Neuronal stem cell (in vitro differentiated cells): Measurements from ENCODE around the gene TMEM120A.
A peak's percentile ranks its signal among the peaks of the same experiment; 100 is the strongest.

Experiments
- DNase-seq: peaks from one replicate; pipeline ENCODE4 v3.0.0-alpha.2; 2013; ENCODE audit warnings: low spot score
- H2AFZ ChIP-seq: one replicate; pipeline ENCODE4 v1.6.1; 2013; ENCODE audit warnings: mild to moderate bottlenecking, low read length, inconsistent platforms
- H2AK5ac ChIP-seq: 2 replicates; pipeline ENCODE4 v1.6.1; 2013; ENCODE audit warnings: low read depth, mild to moderate bottlenecking, inconsistent platforms, low read length, moderate library complexity, mixed read lengths
- H2BK120ac ChIP-seq: 2 replicates; pipeline ENCODE4 v1.6.1; 2013; ENCODE audit warnings: low read depth, mild to moderate bottlenecking, inconsistent platforms, low read length, moderate library complexity, mixed read lengths
- H2BK12ac ChIP-seq: one replicate; pipeline ENCODE4 v1.6.1; 2013; ENCODE audit warnings: low read length, inconsistent platforms
- H2BK15ac ChIP-seq: 2 replicates; pipeline ENCODE4 v1.6.1; 2013; ENCODE audit warnings: mild to moderate bottlenecking, low read length, inconsistent platforms, mixed read lengths
- H2BK5ac ChIP-seq: one replicate; pipeline ENCODE4 v1.6.1; 2013; ENCODE audit warnings: inconsistent platforms, mild to moderate bottlenecking, low read length, moderate library complexity
- H3K14ac ChIP-seq: one replicate; pipeline ENCODE4 v1.6.1; 2013; ENCODE audit warnings: low read length, inconsistent platforms
- H3K18ac ChIP-seq: 2 replicates; pipeline ENCODE4 v1.6.1; 2013; ENCODE audit warnings: low read length, inconsistent platforms
- H3K23ac ChIP-seq: 2 replicates; pipeline ENCODE4 v1.6.1; 2013; ENCODE audit warnings: low read depth, mild to moderate bottlenecking, mixed read lengths, low read length, inconsistent platforms; ENCODE audit not compliant: poor library complexity
- H3K27ac ChIP-seq: replicated peaks from 3 replicates; pipeline ENCODE4 v1.5.1; 2013; ENCODE audit warnings: low read length, inconsistent platforms
- H3K27me3 ChIP-seq, 3 experiments: 2 replicates each; pipeline ENCODE4 v1.6.1; 2013; ENCODE audit warnings: low read length in 3 of 3, mild to moderate bottlenecking in 2 of 3, inconsistent platforms in 1 of 3, low read depth in 1 of 3, mixed read lengths in 1 of 3, moderate library complexity in 1 of 3; ENCODE audit not compliant: control insufficient read depth in 3 of 3, insufficient read depth in 3 of 3
- H3K36me3 ChIP-seq, 2 donors: replicated peaks in 1 of 2; 2 replicates each; pipeline ENCODE4 v1.6.1; 2013; ENCODE audit warnings: low read length in 2 of 2; ENCODE audit not compliant: control insufficient read depth in 2 of 2, insufficient read depth in 2 of 2
- H3K4ac ChIP-seq: 2 replicates; pipeline ENCODE4 v1.6.1; 2013; ENCODE audit warnings: inconsistent platforms, mild to moderate bottlenecking, low read length, moderate library complexity
- H3K4me1 ChIP-seq, 2 donors: 1 replicate in 1 of 2; 2 replicates in 1 of 2; pipeline ENCODE4 v1.6.1; 2013; ENCODE audit warnings: low read length in 2 of 2, low read depth in 1 of 2; ENCODE audit not compliant: control insufficient read depth in 2 of 2, insufficient read depth in 1 of 2
- H3K4me2 ChIP-seq: one replicate; pipeline ENCODE4 v1.6.1; 2013; ENCODE audit warnings: mild to moderate bottlenecking, low read length, inconsistent platforms; ENCODE audit not compliant: insufficient read depth, poor library complexity, severe bottlenecking
- H3K4me3 ChIP-seq, 2 donors: 2 replicates each; pipeline ENCODE4 v1.5.1; 2013; ENCODE audit warnings: low read length in 2 of 2, mild to moderate bottlenecking in 2 of 2, inconsistent platforms in 1 of 2, moderate library complexity in 1 of 2
- H3K79me1 ChIP-seq: one replicate; pipeline ENCODE4 v1.6.1; 2013; ENCODE audit warnings: low read depth, mild to moderate bottlenecking, inconsistent platforms, low read length, moderate library complexity
- H3K9ac ChIP-seq: one replicate; pipeline ENCODE4 v1.6.1; 2013; ENCODE audit warnings: mild to moderate bottlenecking, low read depth, low read length, inconsistent platforms; ENCODE audit not compliant: poor library complexity
- H3K9me3 ChIP-seq, 2 donors: replicated peaks in 1 of 2; 2 replicates each; pipeline versions ENCODE3 to v1.6.1; 2013; ENCODE audit warnings: low read length in 2 of 2, mild to moderate bottlenecking in 2 of 2, inconsistent platforms in 1 of 2, low read depth in 1 of 2, mixed read lengths in 1 of 2, moderate library complexity in 1 of 2; ENCODE audit not compliant: control insufficient read depth in 2 of 2, insufficient read depth in 1 of 2
- H4K8ac ChIP-seq: one replicate; pipeline ENCODE4 v1.6.1; 2013; ENCODE audit warnings: low read depth, mild to moderate bottlenecking, inconsistent platforms, low read length, moderate library complexity
- H4K91ac ChIP-seq: one replicate; pipeline ENCODE4 v1.6.1; 2013; ENCODE audit warnings: low read length, low read depth, mild to moderate bottlenecking, inconsistent platforms; ENCODE audit not compliant: poor library complexity
- WGBS, 2 donors: extraction: QIAGEN DNeasy Blood & Tissue Kit; methylation state at CpG; one replicate each; pipeline ENCODE4 v1.1.7; 2013; ENCODE audit warnings: missing lambda C conversion rate in 2 of 2, mixed read lengths in 1 of 2; ENCODE audit not compliant: insufficient read length in 2 of 2, insufficient replicate concordance in 1 of 2; ENCODE audit errors: extremely low coverage in 2 of 2; 5-methylcytosine and 5-hydroxymethylcytosine counted together

The TMEM120A gene

DNA sequence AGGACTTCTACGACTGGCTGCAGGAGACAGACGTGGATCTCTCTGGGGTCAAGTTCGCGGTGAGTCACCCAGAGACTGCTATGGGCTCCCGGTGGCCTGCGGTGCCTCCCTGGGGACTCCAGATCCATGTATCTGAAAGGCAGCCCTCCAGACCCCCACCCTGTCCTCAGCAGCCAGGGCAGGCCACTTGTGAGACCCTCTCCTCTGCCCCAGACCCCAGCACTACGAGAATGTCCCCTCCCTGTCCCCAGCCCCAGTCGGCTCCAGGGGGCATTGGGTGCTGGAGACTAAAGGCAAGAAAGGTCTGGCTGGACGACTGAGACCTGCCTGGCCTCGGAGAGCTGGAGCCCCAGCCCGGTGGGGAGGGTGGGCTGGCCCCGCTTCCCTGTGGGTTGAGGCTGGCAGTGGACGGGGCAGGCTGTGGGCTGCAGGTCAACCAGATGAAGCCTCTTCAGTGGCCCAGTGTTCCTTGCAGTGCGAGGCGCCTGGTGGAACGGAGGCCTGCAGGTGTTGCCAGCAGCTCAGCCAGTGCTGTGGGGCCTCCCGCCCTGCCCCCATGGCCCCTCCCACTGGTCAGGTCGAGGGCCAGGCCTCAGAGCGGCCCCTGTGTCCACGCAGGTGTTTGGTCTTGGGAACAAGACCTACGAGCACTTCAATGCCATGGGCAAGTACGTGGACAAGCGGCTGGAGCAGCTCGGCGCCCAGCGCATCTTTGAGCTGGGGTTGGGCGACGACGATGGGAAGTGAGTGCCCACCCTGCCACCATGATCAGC, 13.8 kb downstream of the TMEM120A start:
- no CpG with 5 or more reads among the region's 29 CpGs for WGBS, 2 donors
- Histone ChIP-seq H2AK5ac (no peak overlapping the region), H4K91ac (peak overlapping the region; percentile 12), H3K4ac (peak overlapping the region; percentile 37), H3K4me1 (no peaks in the 10 kb centered on the region), H3K4me3 (no peak overlapping the region), H3K14ac (peak overlapping the region; percentile 89), H3K27ac (no peak overlapping the region), H3K4me2 (no peak overlapping the region), H3K23ac (peak overlapping the region; percentile 55), H3K79me1 (peaks cover 2% of the 10 kb centered on the region), H2BK5ac (no peak overlapping the region), H3K18ac (no peak overlapping the region), H2BK12ac (no peak overlapping the region), H3K9me3 (no peaks in the 10 kb centered on the region), H2BK15ac (no peak overlapping the region), H4K8ac (no peak overlapping the region), H3K36me3 (peaks cover 35 to 76% of the 10 kb centered on the region in 2 donors), H2BK120ac (no peak overlapping the region), H3K9ac (no peak overlapping the region), H2AFZ (no peak overlapping the region), H3K27me3 (no peaks in the 10 kb centered on the region)
- no peak for DNase-seq

DNA sequence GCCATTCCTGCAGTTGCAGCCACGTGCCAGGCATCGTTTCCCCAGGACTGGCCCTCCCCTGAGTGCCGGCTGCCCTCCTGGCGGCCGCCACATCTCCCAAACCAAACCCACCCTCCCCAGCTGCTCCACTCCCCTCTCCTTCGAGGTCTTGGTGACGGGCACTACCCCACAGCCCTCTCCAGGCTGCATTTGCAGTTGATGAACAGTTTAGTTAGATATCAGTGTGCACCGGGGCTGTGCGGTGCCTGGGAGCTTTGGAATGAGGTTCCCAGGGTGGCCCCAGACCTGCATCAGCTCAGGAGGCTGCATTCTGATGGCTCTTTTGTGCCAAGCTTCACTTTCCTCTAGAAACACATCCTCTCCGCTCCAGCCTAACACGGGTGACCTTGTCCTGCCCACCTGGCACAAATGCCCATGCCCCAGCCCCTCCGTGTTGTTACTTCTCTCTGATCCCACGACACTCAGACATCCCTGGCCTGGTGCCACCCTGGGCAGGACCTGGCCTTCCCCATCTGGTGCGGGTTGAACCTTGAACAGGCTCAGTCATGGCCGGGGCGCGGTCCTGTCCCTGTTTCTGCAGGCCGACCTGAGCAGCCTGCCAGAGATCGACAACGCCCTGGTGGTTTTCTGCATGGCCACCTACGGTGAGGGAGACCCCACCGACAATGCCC, 14.5 kb downstream of the TMEM120A start:
- Histone ChIP-seq H3K27ac (no peak overlapping the region), H4K91ac (no peak overlapping the region), H2AFZ (no peak overlapping the region), H3K4me2 (no peak overlapping the region), H3K9me3 (no peaks in the 10 kb centered on the region), H3K23ac (peak overlapping the region; percentile 48), H2BK120ac (peak overlapping the region; percentile 28), H3K36me3 (peaks cover 35 to 69% of the 10 kb centered on the region in 2 donors), H3K79me1 (peaks cover 2% of the 10 kb centered on the region), H3K4me3 (no peak overlapping the region), H3K14ac (peak overlapping the region; percentile 89), H2BK5ac (peak overlapping the region; percentile 53), H2AK5ac (no peak overlapping the region), H3K27me3 (no peaks in the 10 kb centered on the region), H2BK12ac (no peak overlapping the region), H2BK15ac (no peak overlapping the region), H3K4ac (no peak overlapping the region), H3K9ac (no peak overlapping the region), H3K4me1 (no peaks in the 10 kb centered on the region), H3K18ac (no peak overlapping the region), H4K8ac (no peak overlapping the region)
- no peak for DNase-seq
- no CpG with 5 or more reads among the region's 22 CpGs for WGBS, 2 donors

DNA sequence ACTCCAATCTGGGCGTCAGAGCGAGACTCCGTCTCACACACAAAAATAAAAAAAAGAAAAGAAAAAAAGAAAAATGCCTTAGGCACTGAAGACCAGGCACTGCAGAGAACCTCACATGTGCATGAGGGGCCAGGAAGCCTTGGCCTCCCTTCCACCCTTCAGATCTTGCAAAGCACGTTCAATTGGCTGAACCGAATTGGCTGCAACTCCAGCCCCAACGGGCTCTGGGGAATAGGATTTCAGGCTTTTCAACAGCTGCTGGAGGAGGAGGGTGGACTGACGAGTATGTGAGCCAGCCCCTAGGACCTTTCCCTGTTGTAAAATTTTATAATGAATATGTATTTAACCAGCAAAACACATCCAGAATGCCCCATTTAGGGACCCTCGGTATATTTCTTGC, 16.7 kb downstream of the TMEM120A start:
- no peak overlapping the region for H2BK5ac ChIP-seq
- H3K27me3 ChIP-seq = no peaks in the 10 kb centered on the region
- H3K79me1 ChIP-seq = no peaks in the 10 kb centered on the region
- H2BK120ac ChIP-seq = no peak overlapping the region
- H3K9ac ChIP-seq = no peak overlapping the region
- H2AK5ac ChIP-seq = no peak overlapping the region
- DNase-seq = no peak
- WGBS, 2 donors = no CpG with 5 or more reads among the region's 8 CpGs
- H3K4ac ChIP-seq = no peak overlapping the region
- H3K14ac ChIP-seq = no peak overlapping the region
- no peak overlapping the region for H3K4me3 ChIP-seq
- no peaks in the 10 kb centered on the region for H3K4me1 ChIP-seq
- no peaks in the 10 kb centered on the region for H3K9me3 ChIP-seq
- H3K18ac ChIP-seq = no peak overlapping the region
- H2AFZ ChIP-seq = no peak overlapping the region
- H2BK12ac ChIP-seq = no peak overlapping the region
- H2BK15ac ChIP-seq = no peak overlapping the region
- H4K91ac ChIP-seq = no peak overlapping the region
- H3K4me2 ChIP-seq = no peak overlapping the region
- no peak overlapping the region for H4K8ac ChIP-seq
- H3K36me3 ChIP-seq = peaks cover 26 to 65% of the 10 kb centered on the region in 2 donors
- H3K27ac ChIP-seq = no peak overlapping the region
- no peak overlapping the region for H3K23ac ChIP-seq
